Measurements from ENCODE around the gene PRKG1. TPM values are rescaled to one million over a fixed set of nuclear protein-coding genes. Genes with fewer than 3 reads are reported as not detected.

PRKG1 gene
- total RNA-seq, 1 experiment from 2014 or later, result 16.5 TPM

GRCh38 chr10:51400392-51401096, 326.3 kb downstream of the PRKG1 start:
- ATAC-seq (no peak), DNase-seq (ENCODE audit: low spot score) (no peak)
- Mint-ChIP-seq H3K4me3 (no peak overlapping the region), H3K36me3 (no peaks in the 10 kb centered on the region), H3K9me3 (no peaks in the 10 kb centered on the region), H3K27ac (no peak overlapping the region), H3K27me3 (ENCODE audit: low read depth) (no peaks in the 10 kb centered on the region; the same call in 1 of the 2 replicates), H3K4me1 (peaks cover 23% of the 10 kb centered on the region)
- POLR2A ChIA-PET, result no interaction called here
- CTCF ChIA-PET, result interaction anchor here (1.2 kb wide), 1 partner anchor 11 kb away, joined by 5 read pairs; no protein-coding TSS in a partner anchor
- TF ChIP-seq HMGA2 (CRISPR knock-in tag; IDR thresholded peaks at IDR 0.05) (no peak), ZNF671 (CRISPR knock-in tag; IDR thresholded peaks at IDR 0.05) (no peak), GTF2I (CRISPR knock-in tag; conservative IDR thresholded peaks at IDR 0.05) (no peak), ATF1 (CRISPR knock-in tag; IDR thresholded peaks at IDR 0.05) (no peak), MXD4 (CRISPR knock-in tag; IDR thresholded peaks at IDR 0.05; ENCODE audit: borderline replicate concordance) (no peak), MLX (CRISPR knock-in tag; IDR thresholded peaks at IDR 0.05) (no peak), IRF2 (CRISPR knock-in tag; IDR thresholded peaks at IDR 0.05; ENCODE audit: borderline replicate concordance, low read depth) (no peak), JAZF1 (CRISPR knock-in tag; IDR thresholded peaks at IDR 0.05) (no peak), ATF6 (CRISPR knock-in tag; IDR thresholded peaks at IDR 0.05) (no peak)
- TF ChIP-seq, protein P1, sequence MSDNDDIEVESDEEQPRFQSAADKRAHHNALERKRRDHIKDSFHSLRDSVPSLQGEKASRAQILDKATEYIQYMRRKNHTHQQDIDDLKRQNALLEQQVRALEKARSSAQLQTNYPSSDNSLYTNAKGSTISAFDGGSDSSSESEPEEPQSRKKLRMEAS (CRISPR knock-in tag; IDR thresholded peaks at IDR 0.05), result no peak
- TF ChIP-seq, protein P2, sequence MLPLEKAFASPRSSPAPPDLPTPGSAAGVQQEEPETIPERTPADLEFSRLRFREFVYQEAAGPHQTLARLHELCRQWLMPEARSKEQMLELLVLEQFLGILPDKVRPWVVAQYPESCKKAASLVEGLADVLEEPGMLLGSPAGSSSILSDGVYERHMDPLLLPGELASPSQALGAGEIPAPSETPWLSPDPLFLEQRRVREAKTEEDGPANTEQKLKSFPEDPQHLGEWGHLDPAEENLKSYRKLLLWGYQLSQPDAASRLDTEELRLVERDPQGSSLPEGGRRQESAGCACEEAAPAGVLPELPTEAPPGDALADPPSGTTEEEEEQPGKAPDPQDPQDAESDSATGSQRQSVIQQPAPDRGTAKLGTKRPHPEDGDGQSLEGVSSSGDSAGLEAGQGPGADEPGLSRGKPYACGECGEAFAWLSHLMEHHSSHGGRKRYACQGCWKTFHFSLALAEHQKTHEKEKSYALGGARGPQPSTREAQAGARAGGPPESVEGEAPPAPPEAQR (CRISPR knock-in tag; IDR thresholded peaks at IDR 0.05), result no peak
- TF ChIP-seq, protein P3, sequence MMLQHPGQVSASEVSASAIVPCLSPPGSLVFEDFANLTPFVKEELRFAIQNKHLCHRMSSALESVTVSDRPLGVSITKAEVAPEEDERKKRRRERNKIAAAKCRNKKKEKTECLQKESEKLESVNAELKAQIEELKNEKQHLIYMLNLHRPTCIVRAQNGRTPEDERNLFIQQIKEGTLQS (CRISPR knock-in tag; conservative IDR thresholded peaks at IDR 0.05), result no peak

DNA sequence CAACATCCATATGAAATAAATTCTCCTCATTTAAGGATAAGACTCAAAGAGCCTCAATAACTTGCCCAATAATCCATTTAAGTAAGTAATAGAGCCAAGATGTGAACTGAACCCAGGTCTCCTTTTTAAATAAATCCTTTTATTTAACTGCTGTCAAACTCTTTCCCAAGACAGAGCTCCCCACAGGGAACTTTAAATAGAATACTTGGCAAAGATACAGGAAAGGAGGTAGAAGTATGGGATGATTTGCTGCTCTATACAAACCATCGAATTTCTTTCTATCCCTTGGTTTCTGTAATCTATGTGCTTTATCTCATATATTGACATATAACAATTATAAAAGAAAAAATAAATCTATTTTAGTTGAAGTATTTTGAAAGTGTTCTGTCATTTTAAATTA, 329.2 kb downstream of the PRKG1 start:
- TF ChIP-seq JAZF1 (CRISPR knock-in tag; IDR thresholded peaks at IDR 0.05), result no peak
- TF ChIP-seq E2F5 (CRISPR knock-in tag; IDR thresholded peaks at IDR 0.05), result no peak
- no peak for TF ChIP-seq OVOL2 (CRISPR knock-in tag; IDR thresholded peaks at IDR 0.05; ENCODE audit: borderline replicate concordance)
- no peak for TF ChIP-seq GRHL2 (CRISPR knock-in tag; IDR thresholded peaks at IDR 0.05; ENCODE audit: insufficient replicate concordance, severe bottlenecking)
- no peak for TF ChIP-seq MYBL2 (CRISPR knock-in tag; IDR thresholded peaks at IDR 0.05)
- TF ChIP-seq ERG (CRISPR knock-in tag; IDR thresholded peaks at IDR 0.05), result no peak
- no peak for TF ChIP-seq HMGA2 (CRISPR knock-in tag; IDR thresholded peaks at IDR 0.05)
- TF ChIP-seq ETV6 (CRISPR knock-in tag; IDR thresholded peaks at IDR 0.05), result no peak
- TF ChIP-seq NFYB (CRISPR knock-in tag; conservative IDR thresholded peaks at IDR 0.05; ENCODE audit: low read depth), result no peak
- no peak for TF ChIP-seq CDX4 (CRISPR knock-in tag; IDR thresholded peaks at IDR 0.05; ENCODE audit: borderline replicate concordance)
- H3K4me3 Mint-ChIP-seq, result no peak overlapping the region
- peaks cover 27% of the 10 kb centered on the region for H3K4me1 Mint-ChIP-seq
- H3K9me3 Mint-ChIP-seq, result peaks cover 14% of the 10 kb centered on the region
- ATAC-seq (no peak), DNase-seq (ENCODE audit: low spot score) (no peak)
- H3K27ac Mint-ChIP-seq, result no peak overlapping the region
- H3K27me3 Mint-ChIP-seq (ENCODE audit: low read depth), result no peaks in the 10 kb centered on the region
- ChIA-PET POLR2A (no interaction called here), CTCF (no interaction called here)
- H3K36me3 Mint-ChIP-seq, result 0 out of 2 replicates have a peak, but pooled peaks cover 6% of the 10 kb centered on the region

Data from WTC11 (cell line).